SK-N-SH (cell line): Measurements from ENCODE around the gene JPH3. TPM values are rescaled to one million over a fixed set of nuclear protein-coding genes. Genes with fewer than 3 reads are reported as not detected.

Source experiments
- CTCF ChIA-PET: fragments of 300-600, 350-600 bp; formaldehyde crosslinking; extraction: SDS; loops from one replicate; lab custom pipeline; 2021; lab: Yijun Ruan, JAX
- POLR2A ChIA-PET: fragments of 350-600 bp; sonication (Branson Sonifier 250); formaldehyde crosslinking; extraction: SDS; loops from one replicate; lab custom pipeline; 2020; ENCODE audit warnings: antibody characterized with exemption, inconsistent platforms; lab: Yijun Ruan, JAX
- DNase-seq: peaks from one replicate; pipeline ENCODE4 v3.0.0; 2012
- H2AFZ ChIP-seq: fragments of 200-600 bp; sonication (generic); 2 replicates; pipeline ENCODE4 v1.8.1; 2016; ENCODE audit warnings: antibody characterized with exemption, mild to moderate bottlenecking, low read depth
- H3F3A ChIP-seq: fragments of 200-600 bp; sonication (generic); replicated peaks from 2 replicates; pipeline ENCODE3; 2016; ENCODE audit warnings: antibody characterized with exemption, mild to moderate bottlenecking; ENCODE audit not compliant: insufficient read depth
- H3K27ac ChIP-seq, 2 experiments: fragments of 200-500 bp in 1 of 2; fragments of 200-600 bp in 1 of 2; sonication (Bioruptor generic) in 1 of 2; sonication (generic), shearing (Covaris generic) in 1 of 2; 2 replicates each; pipeline versions ENCODE4 v1.5.1 to v1.6.1; 2014 to 2016; ENCODE audit warnings: low read depth in 2 of 2, inconsistent platforms in 1 of 2, low read length in 1 of 2, mild to moderate bottlenecking in 1 of 2, mixed read lengths in 1 of 2
- H3K27me3 ChIP-seq: fragments of 200-600 bp; sonication (generic), shearing (Covaris generic); 2 replicates; pipeline ENCODE4 v1.6.1; 2016; ENCODE audit warnings: mixed run types; ENCODE audit not compliant: insufficient read depth
- H3K36me3 ChIP-seq, 2 experiments: fragments of 200-500 bp in 1 of 2; fragments of 200-600 bp in 1 of 2; sonication (Bioruptor generic) in 1 of 2; sonication (generic) in 1 of 2; replicated peaks in 1 of 2; 2 replicates each; pipeline versions ENCODE3 to v1.5.1; 2014 to 2016; ENCODE audit warnings: low read length in 1 of 2, mild to moderate bottlenecking in 1 of 2; ENCODE audit not compliant: insufficient read depth in 2 of 2, control insufficient read depth in 1 of 2
- H3K4me1 ChIP-seq, 2 experiments: fragments of 200-500 bp in 1 of 2; fragments of 200-600 bp in 1 of 2; sonication (Bioruptor generic) in 1 of 2; sonication (generic), shearing (Covaris generic) in 1 of 2; 2 replicates each; pipeline versions ENCODE4 v1.5.1 to v1.6.1; 2014 to 2016; ENCODE audit warnings: low read depth in 1 of 2, low read length in 1 of 2, mixed run types in 1 of 2; ENCODE audit not compliant: insufficient read depth in 2 of 2, control insufficient read depth in 1 of 2
- H3K4me2 ChIP-seq: fragments of 200-600 bp; sonication (generic), shearing (Covaris generic); 2 replicates; pipeline ENCODE4 v1.6.1; 2017; ENCODE audit warnings: mixed run types
- H3K4me3 ChIP-seq, 2 experiments: fragments of 200-500 bp in 1 of 2; fragments of 200-600 bp in 1 of 2; sonication (Bioruptor generic) in 1 of 2; sonication (generic), shearing (Covaris generic) in 1 of 2; 2 replicates each; pipeline versions ENCODE4 v1.5.1 to v1.8.1; 2014 to 2016; ENCODE audit warnings: low read depth in 2 of 2, inconsistent platforms in 1 of 2, low read length in 1 of 2, mild to moderate bottlenecking in 1 of 2, mixed read lengths in 1 of 2, moderate library complexity in 1 of 2
- H3K79me2 ChIP-seq: fragments of 200-600 bp; sonication (generic); 2 replicates; pipeline ENCODE4 v1.8.1; 2017; ENCODE audit warnings: mild to moderate bottlenecking; ENCODE audit not compliant: insufficient read depth
- H3K9ac ChIP-seq: fragments of 200-600 bp; sonication (generic); 2 replicates; pipeline ENCODE4 v1.6.1; 2017; ENCODE audit warnings: mixed run types
- H3K9me2 ChIP-seq: fragments of 200-600 bp; sonication (generic); 2 replicates; pipeline ENCODE4 v1.6.1; 2017; ENCODE audit warnings: mixed run types
- H3K9me3 ChIP-seq: fragments of 200-600 bp; sonication (generic); 2 replicates; pipeline ENCODE4 v1.6.1; 2017; ENCODE audit warnings: mixed run types, mild to moderate bottlenecking, moderate library complexity
- H4K20me1 ChIP-seq: fragments of 200-600 bp; sonication (generic); 2 replicates; pipeline ENCODE4 v1.6.1; 2017; ENCODE audit warnings: mild to moderate bottlenecking, mixed run types; ENCODE audit not compliant: insufficient read depth
- FOXM1 ChIP-seq: IDR thresholded peaks from 2 replicates; pipeline ENCODE4 v1.4.0; 2012; ENCODE audit warnings: low read depth, mild to moderate bottlenecking
- GABPA ChIP-seq: IDR thresholded peaks from 2 replicates; pipeline ENCODE4 v1.4.0; 2012; ENCODE audit warnings: low read depth, mild to moderate bottlenecking
- MAX ChIP-seq: IDR thresholded peaks from 2 replicates; pipeline ENCODE4 v1.4.0; 2012; ENCODE audit warnings: low read depth
- MEF2A ChIP-seq: IDR thresholded peaks from 2 replicates; pipeline ENCODE4 v1.4.0; 2012; ENCODE audit warnings: low read depth, borderline replicate concordance
- REST ChIP-seq: IDR thresholded peaks from 2 replicates; pipeline ENCODE4 v1.6.1; 2012; ENCODE audit warnings: mild to moderate bottlenecking, low read depth, low read length, moderate library complexity
- RFX5 ChIP-seq: IDR thresholded peaks from 2 replicates; pipeline ENCODE4 v1.6.1; 2012; ENCODE audit warnings: mild to moderate bottlenecking, improper control_type of control experiment, low read length
- SIN3A ChIP-seq: IDR thresholded peaks from 2 replicates; pipeline ENCODE4 v1.6.1; 2012; ENCODE audit warnings: low read depth, mild to moderate bottlenecking, low read length, moderate library complexity, borderline replicate concordance
- YY1 ChIP-seq: IDR thresholded peaks from 2 replicates; pipeline ENCODE4 v1.4.0; 2012; ENCODE audit warnings: low read depth, mild to moderate bottlenecking
- WGBS: methylation state at CpG from one replicate; pipeline ENCODE4 v1.1.6; 2017; ENCODE audit warnings: low lambda C conversion rate; 5-methylcytosine and 5-hydroxymethylcytosine counted together
- polyA plus RNA-seq, 3 experiments: library from polyadenylated mRNA; depleted of rRNA; stranded (reverse); fragments of >200 nt; gene quantifications; 2 replicates each; pipeline ENCODE4 v1.2.3, GENCODE V29; 2012

JPH3 gene
- polyA plus RNA-seq, 1 of the 3 experiments (the other 2 are of a cell fraction), result 0.25 TPM

DNA sequence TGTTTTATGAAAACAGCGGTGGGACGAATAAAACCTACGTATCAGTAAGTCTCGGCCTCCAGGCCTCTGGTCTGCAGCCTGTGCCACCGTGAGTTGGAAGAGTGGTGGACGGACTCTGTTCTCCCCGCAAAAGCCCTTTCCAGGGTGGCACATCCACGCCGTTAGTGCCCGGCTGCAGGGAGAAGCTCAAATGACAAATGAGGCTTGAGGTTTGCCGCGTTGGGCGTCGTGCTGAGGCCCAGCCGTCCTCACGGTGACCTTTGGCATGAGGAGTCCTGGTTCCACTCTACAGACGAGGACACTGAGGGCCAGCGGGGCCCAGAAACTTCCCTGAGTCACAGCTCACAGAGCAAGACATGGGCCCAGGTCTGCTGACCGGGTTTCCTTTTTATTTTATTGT, 40.2 kb downstream of the JPH3 start:
- Histone ChIP-seq H3K9me2 (no peaks in the 10 kb centered on the region), H3K9me3 (no peaks in the 10 kb centered on the region), H3K36me3 (no peaks in the 10 kb centered on the region), H3K4me2 (no peak overlapping the region), H3K27me3 (peaks cover 16% of the 10 kb centered on the region; the same call in 1 of the 2 replicates), H3K4me1 (no peaks in the 10 kb centered on the region; a peak in 1 of 4 replicates), H3K9ac (no peak overlapping the region), H3F3A (no peaks in the 10 kb centered on the region), H3K79me2 (no peaks in the 10 kb centered on the region), H3K27ac (no peak overlapping the region), H2AFZ (no peak overlapping the region), H3K4me3 (no peak overlapping the region), H4K20me1 (no peaks in the 10 kb centered on the region)
- DNase-seq, result no peak
- ChIA-PET POLR2A (no interaction called here), CTCF (interaction anchor here (1.1 to 1.6 kb wide), 5 partner anchors 10 to 126 kb away, joined by 3 to 9 read pairs (median 4); no protein-coding TSS in a partner anchor)
- TF ChIP-seq FOXM1, result no peak
- no peak for TF ChIP-seq YY1
- no peak for TF ChIP-seq RFX5
- TF ChIP-seq MEF2A, result no peak
- no peak for TF ChIP-seq GABPA
- 79% methylated on average over 18 of the region's 19 CpGs for WGBS

DNA sequence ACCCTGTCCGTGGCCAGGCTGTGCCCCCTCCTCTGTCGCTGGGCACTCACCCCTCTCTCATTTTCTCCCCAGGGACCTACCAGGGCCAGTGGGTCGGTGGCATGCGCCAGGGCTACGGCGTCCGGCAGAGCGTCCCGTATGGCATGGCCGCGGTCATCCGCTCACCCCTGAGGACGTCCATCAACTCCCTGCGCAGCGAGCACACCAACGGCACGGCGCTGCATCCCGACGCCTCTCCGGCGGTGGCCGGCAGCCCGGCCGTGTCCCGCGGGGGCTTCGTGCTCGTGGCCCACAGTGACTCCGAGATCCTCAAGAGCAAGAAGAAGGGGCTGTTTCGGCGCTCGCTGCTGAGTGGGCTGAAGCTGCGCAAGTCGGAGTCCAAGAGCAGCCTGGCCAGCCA, 41.9 kb downstream of the JPH3 start:
- WGBS, result 84% methylated on average over 30 of the region's 35 CpGs
- Histone ChIP-seq H3K4me3 (no peak overlapping the region), H3K27me3 (peaks cover 9% of the 10 kb centered on the region; the same call in 1 of the 2 replicates), H3K4me1 (no peaks in the 10 kb centered on the region; a peak in 1 of 4 replicates), H3F3A (no peaks in the 10 kb centered on the region), H3K4me2 (no peak overlapping the region), H3K27ac (no peak overlapping the region), H3K9ac (no peak overlapping the region), H3K36me3 (no peaks in the 10 kb centered on the region), H4K20me1 (no peaks in the 10 kb centered on the region), H2AFZ (no peak overlapping the region), H3K79me2 (no peaks in the 10 kb centered on the region), H3K9me3 (no peaks in the 10 kb centered on the region), H3K9me2 (no peaks in the 10 kb centered on the region)
- ChIA-PET POLR2A (no interaction called here), CTCF (interaction anchor here (1.3 to 7.8 kb wide), 2 partner anchors 8 to 227 kb away, joined by 3 to 68 read pairs; no protein-coding TSS in a partner anchor)
- no peak for DNase-seq
- TF ChIP-seq REST, result no peak
- TF ChIP-seq SIN3A, result no peak
- TF ChIP-seq MAX, result no peak
- no peak for TF ChIP-seq MEF2A
